HepG2 (cell line): ENCODE results near the gene MPG. TPM values are rescaled to one million over a fixed set of nuclear protein-coding genes. Genes with fewer than 3 reads are reported as not detected.

ENCODE experiments used
- AHR ChIP-seq: IDR thresholded peaks from 2 replicates; pipeline ENCODE4 v1.6.1; 2018; ENCODE audit warnings: missing genetic modification reagents, missing compliant biosample characterization
- DNMT1 ChIP-seq: sonication (generic); formaldehyde crosslinking; IDR thresholded peaks from 2 replicates; pipeline ENCODE4 v1.5.1; 2020; ENCODE audit warnings: mild to moderate bottlenecking, missing genetic modification reagents
- DR1 ChIP-seq: sonication (generic); formaldehyde crosslinking; IDR thresholded peaks from 2 replicates; pipeline ENCODE4 v1.8.0; 2021; ENCODE audit warnings: mild to moderate bottlenecking, missing genetic modification reagents, inconsistent platforms
- HNRNPUL1 ChIP-seq: fragments of 200-400 bp; formaldehyde crosslinking; IDR thresholded peaks from 2 replicates; pipeline ENCODE4 v1.6.1; 2017; ENCODE audit warnings: low read depth, mild to moderate bottlenecking, low read length, moderate library complexity
- KLF11 ChIP-seq: IDR thresholded peaks from 2 replicates; pipeline ENCODE4 v1.6.1; 2016; ENCODE audit warnings: missing compliant biosample characterization
- MEIS1 ChIP-seq: sonication (generic); formaldehyde crosslinking; IDR thresholded peaks from 2 replicates; pipeline ENCODE4 v1.9.0; 2021; ENCODE audit warnings: mild to moderate bottlenecking, missing genetic modification reagents, moderate library complexity, borderline replicate concordance
- MYC ChIP-seq: sonication (generic); formaldehyde crosslinking; IDR thresholded peaks from 2 replicates; pipeline ENCODE4 v1.9.0; 2021; ENCODE audit warnings: missing genetic modification reagents, borderline replicate concordance
- MZF1 ChIP-seq: sonication (generic); formaldehyde crosslinking; IDR thresholded peaks from 2 replicates; pipeline ENCODE4 v1.8.1; 2023; ENCODE audit warnings: mild to moderate bottlenecking, missing genetic modification reagents, borderline replicate concordance
- NRL ChIP-seq: sonication (generic); formaldehyde crosslinking; IDR thresholded peaks from 2 replicates; pipeline ENCODE4 v1.5.0; 2020; ENCODE audit warnings: missing genetic modification reagents, mild to moderate bottlenecking, moderate library complexity, borderline replicate concordance
- REST ChIP-seq, 2 experiments: IDR thresholded peaks; 2 replicates each; pipeline ENCODE4 v1.6.1; 2011 to 2012; ENCODE audit warnings: low read length in 2 of 2, borderline replicate concordance in 1 of 2, low read depth in 1 of 2, mild to moderate bottlenecking in 1 of 2, moderate library complexity in 1 of 2
- SETDB1 ChIP-seq: sonication (generic); formaldehyde crosslinking; IDR thresholded peaks from 2 replicates; pipeline ENCODE4 v1.5.1; 2020; ENCODE audit warnings: missing genetic modification reagents, mild to moderate bottlenecking, borderline replicate concordance
- SOX6 ChIP-seq, 2 experiments: fragments of 450-650 bp in 1 of 2; sonication (generic) in 1 of 2; formaldehyde crosslinking in 1 of 2; IDR thresholded peaks; 2 replicates each; pipeline versions ENCODE4 v1.4.0 to v1.6.1; 2017 to 2020; ENCODE audit warnings: antibody characterized with exemption in 1 of 2, mild to moderate bottlenecking in 1 of 2, missing genetic modification reagents in 1 of 2
- STAG1 ChIP-seq: sonication (generic); formaldehyde crosslinking; IDR thresholded peaks from 2 replicates; pipeline ENCODE4 v1.4.0; 2020; ENCODE audit warnings: missing genetic modification reagents
- TCF12 ChIP-seq, 2 experiments: fragments of 450-650 bp in 1 of 2; sonication (generic) in 1 of 2; formaldehyde crosslinking in 1 of 2; IDR thresholded peaks; 2 replicates each; pipeline versions ENCODE4 v1.6.1 to v1.8.0; 2017 to 2022; ENCODE audit warnings: antibody characterized with exemption in 1 of 2, mild to moderate bottlenecking in 1 of 2, missing genetic modification reagents in 1 of 2, moderate library complexity in 1 of 2
- ZC3H13 ChIP-seq: sonication (generic); formaldehyde crosslinking; IDR thresholded peaks from 2 replicates; pipeline ENCODE4 v1.8.1; 2023; ENCODE audit warnings: mild to moderate bottlenecking, missing genetic modification reagents, moderate library complexity
- ZNF484 ChIP-seq: sonication (generic); formaldehyde crosslinking; IDR thresholded peaks from 2 replicates; pipeline ENCODE4 v1.5.1; 2020; ENCODE audit warnings: mild to moderate bottlenecking, low read depth, missing genetic modification reagents, borderline replicate concordance
- ZNF547 ChIP-seq: sonication (generic); formaldehyde crosslinking; IDR thresholded peaks from 2 replicates; pipeline ENCODE4 v1.5.1; 2020; ENCODE audit warnings: mild to moderate bottlenecking, missing genetic modification reagents
- ZNF652 ChIP-seq: IDR thresholded peaks from 2 replicates; pipeline ENCODE4 v1.6.1; 2016; ENCODE audit warnings: low read depth, borderline replicate concordance
- ZSCAN31 ChIP-seq: sonication (generic); formaldehyde crosslinking; IDR thresholded peaks from 2 replicates; pipeline ENCODE4 v1.5.0; 2020; ENCODE audit warnings: low read depth, mild to moderate bottlenecking, missing genetic modification reagents
- polyA plus RNA-seq, 8 experiments: library from polyadenylated mRNA; depleted of rRNA in 3 of 8; stranded (reverse) in 7 of 8; unstranded in 1 of 8; fragments of >200 nt; fragmentation: Illumina TruSeq in 4 of 8; extraction: Trizol in 4 of 8; gene quantifications; 2 replicates each; pipeline versions ENCODE4 v1.2.1 to v1.2.3, GENCODE V29; 2011 to 2016; ENCODE audit warnings: low read depth in 4 of 8, missing spikeins in 1 of 8, mixed read lengths in 1 of 8; ENCODE audit not compliant: insufficient read depth in 1 of 8
- total RNA-seq, 5 experiments: library from RNA; depleted of rRNA; stranded (reverse); fragments of >200 nt; fragmentation: Illumina TruSeq; extraction: Trizol; gene quantifications; 2 replicates each; pipeline ENCODE4 v1.2.3, GENCODE V29; 2016; ENCODE audit warnings: low read depth in 1 of 5
- TF ChIP-seq, protein P1 (sequence below): sonication (generic); formaldehyde crosslinking; IDR thresholded peaks from 2 replicates; pipeline ENCODE4 v1.5.1; 2020; ENCODE audit warnings: mild to moderate bottlenecking, missing genetic modification reagents, borderline replicate concordance
- TF ChIP-seq, protein P2 (sequence below): sonication (generic); formaldehyde crosslinking; IDR thresholded peaks from 2 replicates; pipeline ENCODE4 v1.5.0; 2020; ENCODE audit warnings: missing genetic modification reagents, mild to moderate bottlenecking, borderline replicate concordance

Gene MPG
- total and polyA plus RNA-seq, 2 of the 13 experiments (the other 11 are each of a cell fraction or from before 2014, with no cell fraction given) = 59.1 to 62.5 TPM

DNA sequence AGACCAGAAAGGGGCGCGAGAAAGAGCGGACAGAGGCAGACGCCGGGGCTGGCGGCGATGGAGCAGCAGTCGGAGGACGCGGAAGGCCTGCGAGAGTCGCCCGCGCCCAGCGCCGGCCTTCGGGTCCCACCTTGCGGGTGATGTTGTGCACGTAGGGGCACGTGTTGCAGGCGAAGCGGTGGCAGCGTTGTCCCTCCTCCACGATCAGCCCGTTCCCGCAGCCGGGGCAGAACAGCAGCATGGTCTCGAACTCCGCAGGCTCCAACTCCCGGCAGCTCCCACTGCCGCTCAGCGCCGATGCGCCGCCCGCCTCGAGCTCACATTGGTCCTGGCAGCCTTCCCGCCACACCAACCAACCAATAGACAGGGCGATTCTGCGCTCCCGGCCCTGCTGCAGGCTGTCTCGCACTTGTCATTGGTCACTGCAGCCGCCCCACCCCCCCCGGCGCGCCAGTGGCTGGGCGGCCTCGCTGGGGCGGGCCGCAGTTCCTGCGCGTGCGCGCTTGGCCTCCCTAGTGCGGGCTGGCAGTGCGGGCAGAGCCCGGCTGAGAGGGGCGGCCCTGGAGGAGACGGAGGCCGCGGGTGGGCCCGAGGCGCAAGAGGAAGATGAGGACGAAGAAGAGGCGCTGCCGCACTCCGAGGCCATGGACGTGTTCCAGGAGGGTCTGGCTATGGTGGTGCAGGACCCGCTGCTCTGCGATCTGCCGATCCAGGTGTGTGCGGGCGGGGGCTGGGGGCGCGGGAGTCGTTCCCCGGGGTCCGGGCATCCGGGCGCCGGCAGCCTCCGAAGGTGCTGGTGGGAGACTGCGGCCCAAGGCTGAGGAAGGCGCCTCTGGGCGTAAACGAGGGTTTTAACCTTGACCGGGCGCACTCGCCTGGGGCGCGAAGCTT is 24.4 kb upstream of the MPG start, which contains the start of the genes POLR3K and SNRNP25 (continued):
- peak; percentile 34; the same call in 1 of the 2 replicates for TF ChIP-seq DR1 (CRISPR knock-in tag)
- no peak for TF ChIP-seq MEIS1
- peak; percentile 1; the same call in 1 of the 2 replicates for TF ChIP-seq AHR (CRISPR knock-in tag)
- peak; percentile 94 for TF ChIP-seq ZSCAN31 (CRISPR knock-in tag)
- 0 out of 2 replicates have a peak, but pooled peaks have one; percentile 50 for TF ChIP-seq MZF1
- TF ChIP-seq, protein P1, sequence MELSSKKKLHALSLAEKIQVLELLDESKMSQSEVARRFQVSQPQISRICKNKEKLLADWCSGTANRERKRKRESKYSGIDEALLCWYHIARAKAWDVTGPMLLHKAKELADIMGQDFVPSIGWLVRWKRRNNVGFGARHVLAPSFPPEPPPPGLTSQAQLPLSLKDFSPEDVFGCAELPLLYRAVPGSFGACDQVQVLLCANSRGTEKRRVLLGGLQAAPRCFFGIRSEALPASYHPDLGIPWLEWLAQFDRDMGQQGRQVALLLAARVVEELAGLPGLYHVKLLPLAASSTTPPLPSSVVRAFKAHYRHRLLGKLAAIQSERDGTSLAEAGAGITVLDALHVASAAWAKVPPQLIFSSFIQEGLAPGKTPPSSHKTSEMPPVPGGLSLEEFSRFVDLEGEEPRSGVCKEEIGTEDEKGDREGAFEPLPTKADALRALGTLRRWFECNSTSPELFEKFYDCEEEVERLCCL (CRISPR knock-in tag) = peak; percentile 74; the same call in 1 of the 2 replicates
- TF ChIP-seq TCF12 (IDR thresholded peaks at IDR 0.05) = no peak
- no peak for TF ChIP-seq TCF12 (CRISPR knock-in tag; IDR thresholded peaks at IDR 0.05)
- TF ChIP-seq, protein P2, sequence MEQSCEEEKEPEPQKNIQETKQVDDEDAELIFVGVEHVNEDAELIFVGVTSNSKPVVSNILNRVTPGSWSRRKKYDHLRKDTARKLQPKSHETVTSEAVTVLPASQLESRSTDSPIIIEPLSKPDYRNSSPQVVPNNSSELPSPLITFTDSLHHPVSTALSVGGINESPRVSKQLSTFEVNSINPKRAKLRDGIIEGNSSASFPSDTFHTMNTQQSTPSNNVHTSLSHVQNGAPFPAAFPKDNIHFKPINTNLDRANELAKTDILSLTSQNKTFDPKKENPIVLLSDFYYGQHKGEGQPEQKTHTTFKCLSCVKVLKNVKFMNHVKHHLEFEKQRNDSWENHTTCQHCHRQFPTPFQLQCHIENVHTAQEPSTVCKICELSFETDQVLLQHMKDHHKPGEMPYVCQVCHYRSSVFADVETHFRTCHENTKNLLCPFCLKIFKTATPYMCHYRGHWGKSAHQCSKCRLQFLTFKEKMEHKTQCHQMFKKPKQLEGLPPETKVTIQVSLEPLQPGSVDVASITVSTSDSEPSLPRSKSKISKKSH (CRISPR knock-in tag) = peak; percentile 86; the same call in 1 of the 2 replicates
- peak; percentile 56; the same call in 1 of the 2 replicates for TF ChIP-seq ZC3H13 (CRISPR knock-in tag)
- TF ChIP-seq ZNF547 (CRISPR knock-in tag) = peak; percentile 83
- no peak; the same call in none of the 2 replicates for TF ChIP-seq NRL (CRISPR knock-in tag)
- no peak for TF ChIP-seq HNRNPUL1
- TF ChIP-seq KLF11 (CRISPR knock-in tag) = peak; percentile 13; the same call in 1 of the 2 replicates
- TF ChIP-seq MYC (CRISPR knock-in tag) = peak; percentile 68; the same call in 1 of the 2 replicates
- TF ChIP-seq DNMT1 (CRISPR knock-in tag) = no peak; the same call in 1 of the 2 replicates
- no peak for TF ChIP-seq SETDB1 (CRISPR knock-in tag)
- no peak for TF ChIP-seq ZNF652
- TF ChIP-seq STAG1 (CRISPR knock-in tag) = no peak
- no peak for TF ChIP-seq REST (IDR thresholded peaks at IDR 0.05; ENCODE audit: borderline replicate concordance in 1 of 2, low read depth in 1 of 2, low read length in 2 of 2)
- no peak for TF ChIP-seq ZNF484 (CRISPR knock-in tag)
- no peak for TF ChIP-seq SOX6 (IDR thresholded peaks at IDR 0.05)
- no peak for TF ChIP-seq SOX6 (CRISPR knock-in tag; IDR thresholded peaks at IDR 0.05)
